ENCODE results near the gene PSKH1. TPM values are rescaled to one million over a fixed set of nuclear protein-coding genes. Genes with fewer than 3 reads are reported as not detected.

PSKH1 gene
- total and polyA plus RNA-seq, 3 donors from 2014 or later, result 47.7 to 66.8 (median 50.5) TPM

DNA sequence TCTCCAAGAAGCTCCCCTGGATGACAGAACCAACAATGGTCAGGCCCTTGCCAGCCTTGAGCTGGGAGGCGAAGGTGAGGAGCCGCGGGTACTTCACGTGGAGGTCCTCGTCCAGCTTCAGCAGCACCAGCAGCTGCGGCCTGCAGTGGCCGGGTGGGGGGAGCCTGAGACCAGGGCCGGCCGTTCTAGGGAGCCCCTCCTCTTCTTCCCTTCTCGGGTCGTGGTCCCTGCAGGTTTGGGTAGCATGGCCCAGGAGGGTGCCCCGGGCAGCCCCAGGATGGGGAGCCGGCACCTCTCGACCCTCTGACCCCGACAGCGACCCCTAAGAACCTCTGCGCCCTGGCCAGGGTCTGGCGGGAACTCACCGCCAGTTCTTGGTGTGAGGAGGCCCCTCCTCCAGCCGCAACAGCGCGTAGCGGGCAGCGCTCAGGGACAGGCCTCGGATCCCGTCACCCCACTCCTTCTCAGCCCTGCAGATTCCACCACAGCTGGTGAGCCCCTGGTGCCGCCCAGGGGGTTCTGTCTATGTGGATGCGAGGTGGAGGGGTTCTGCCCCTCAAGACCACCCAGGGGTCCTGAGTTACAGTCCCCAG is 54.0 kb downstream of the PSKH1 start:
- H3K27ac ChIP-seq, result no peak overlapping the region
- no peaks in the 10 kb centered on the region for H3K27me3 ChIP-seq
- H3K4me3 ChIP-seq, result no peak overlapping the region
- DNase-seq, result no peak
- intact Hi-C loops (cut with DNase I; ENCODE audit: low total_unique reads), result no loop called here
- no peaks in the 10 kb centered on the region for H3K36me3 ChIP-seq (ENCODE audit: low read depth, missing control alignments)
- WGBS, 2 donors, result 82 to 93% methylated on average over 11 to 28 of the region's 28 CpGs
- no peak for TF ChIP-seq POLR2A (IDR thresholded peaks at IDR 0.05)
- TF ChIP-seq, protein P1, sequence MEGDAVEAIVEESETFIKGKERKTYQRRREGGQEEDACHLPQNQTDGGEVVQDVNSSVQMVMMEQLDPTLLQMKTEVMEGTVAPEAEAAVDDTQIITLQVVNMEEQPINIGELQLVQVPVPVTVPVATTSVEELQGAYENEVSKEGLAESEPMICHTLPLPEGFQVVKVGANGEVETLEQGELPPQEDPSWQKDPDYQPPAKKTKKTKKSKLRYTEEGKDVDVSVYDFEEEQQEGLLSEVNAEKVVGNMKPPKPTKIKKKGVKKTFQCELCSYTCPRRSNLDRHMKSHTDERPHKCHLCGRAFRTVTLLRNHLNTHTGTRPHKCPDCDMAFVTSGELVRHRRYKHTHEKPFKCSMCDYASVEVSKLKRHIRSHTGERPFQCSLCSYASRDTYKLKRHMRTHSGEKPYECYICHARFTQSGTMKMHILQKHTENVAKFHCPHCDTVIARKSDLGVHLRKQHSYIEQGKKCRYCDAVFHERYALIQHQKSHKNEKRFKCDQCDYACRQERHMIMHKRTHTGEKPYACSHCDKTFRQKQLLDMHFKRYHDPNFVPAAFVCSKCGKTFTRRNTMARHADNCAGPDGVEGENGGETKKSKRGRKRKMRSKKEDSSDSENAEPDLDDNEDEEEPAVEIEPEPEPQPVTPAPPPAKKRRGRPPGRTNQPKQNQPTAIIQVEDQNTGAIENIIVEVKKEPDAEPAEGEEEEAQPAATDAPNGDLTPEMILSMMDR (IDR thresholded peaks at IDR 0.05), result no peak
- H3K4me1 ChIP-seq, result peaks cover 24% of the 10 kb centered on the region
- no peaks in the 10 kb centered on the region for H3K9me3 ChIP-seq

- H3K9me3 ChIP-seq, result no peaks in the 10 kb centered on the region
- H3K27me3 ChIP-seq, result no peaks in the 10 kb centered on the region
- H3K4me3 ChIP-seq, result no peak overlapping the region
- DNase-seq, result no peak
- H3K36me3 ChIP-seq (ENCODE audit: low read depth, missing control alignments), result no peaks in the 10 kb centered on the region
- 95 to 98% methylated on average over 14 to 15 of the region's 15 CpGs for WGBS, 2 donors
- H3K4me1 ChIP-seq, result peaks cover 24% of the 10 kb centered on the region
- intact Hi-C loops (cut with DNase I; ENCODE audit: low total_unique reads), result no loop called here
- H3K27ac ChIP-seq, result no peak overlapping the region
- no peak for TF ChIP-seq POLR2A (IDR thresholded peaks at IDR 0.05)
- TF ChIP-seq, protein P1 (IDR thresholded peaks at IDR 0.05), result no peak
Observed at GRCh38 chr16:67948015-67948414, 55.0 kb downstream of the PSKH1 start.

DNA sequence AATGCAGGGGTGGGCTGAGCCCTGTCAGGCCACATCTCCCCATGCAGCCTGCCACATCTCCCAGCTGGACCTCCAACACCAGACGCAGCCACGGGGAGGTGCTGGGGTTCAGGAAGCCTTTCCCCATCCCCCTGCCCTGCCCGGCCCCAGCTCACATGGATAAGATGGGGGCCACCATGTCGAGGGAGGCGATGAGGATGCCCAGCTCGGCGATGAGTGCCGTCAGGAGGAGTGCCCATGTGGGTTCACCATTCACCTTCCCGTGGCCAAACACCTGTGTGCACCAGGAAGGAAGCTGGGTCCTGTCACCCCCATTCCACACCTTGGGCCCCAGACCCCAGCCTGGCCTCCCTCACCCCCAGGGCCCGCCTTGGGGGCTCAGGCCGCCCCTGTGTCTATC is 56.6 kb downstream of the PSKH1 start:
- Histone ChIP-seq H3K4me3 (no peak overlapping the region), H3K36me3 (ENCODE audit: low read depth, missing control alignments) (no peaks in the 10 kb centered on the region), H3K9me3 (no peaks in the 10 kb centered on the region), H3K27ac (no peak overlapping the region), H3K27me3 (no peaks in the 10 kb centered on the region), H3K4me1 (peaks cover 10% of the 10 kb centered on the region)
- TF ChIP-seq POLR2A (IDR thresholded peaks at IDR 0.05), result no peak
- TF ChIP-seq, protein P1 (IDR thresholded peaks at IDR 0.05), result no peak
- WGBS, 2 donors, result 96 to 98% methylated on average over 11 of the region's 11 CpGs
- intact Hi-C loops (cut with DNase I; ENCODE audit: low total_unique reads), result no loop called here
- DNase-seq, result no peak

DNA sequence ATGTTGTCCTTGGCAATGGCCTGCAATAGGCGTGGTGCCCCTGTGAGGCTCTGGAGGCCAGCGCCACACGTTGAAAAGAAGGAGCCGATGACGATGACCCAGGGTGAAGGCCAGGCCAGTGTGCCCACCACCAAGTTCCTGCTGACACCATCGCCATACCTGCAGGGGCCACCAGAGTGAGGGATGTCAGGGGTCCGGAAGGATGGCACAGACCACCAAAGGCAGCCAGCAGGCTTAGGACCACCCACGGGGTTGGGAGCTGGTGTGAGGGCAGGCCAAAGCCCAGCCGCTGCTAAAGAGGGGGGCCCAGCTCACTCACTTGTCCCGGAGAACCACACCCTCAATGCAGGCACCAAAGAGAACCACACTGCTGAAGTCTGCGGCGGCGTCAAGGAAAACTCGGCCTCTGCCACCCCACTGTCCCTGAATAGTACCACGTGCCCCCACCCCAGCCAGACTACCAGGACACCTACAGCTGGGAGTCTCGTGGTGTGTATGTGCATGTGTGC is 57.3 kb downstream of the PSKH1 start:
- peaks cover 9% of the 10 kb centered on the region for H3K4me1 ChIP-seq
- no peak for DNase-seq
- no peaks in the 10 kb centered on the region for H3K36me3 ChIP-seq (ENCODE audit: low read depth, missing control alignments)
- no peaks in the 10 kb centered on the region for H3K27me3 ChIP-seq
- WGBS, 2 donors, result 86% methylated on average over 16 of the region's 16 CpGs; no CpG with 5 or more reads in 1 of the 2 donors
- TF ChIP-seq, protein P1 (IDR thresholded peaks at IDR 0.05), result no peak
- no peak for TF ChIP-seq POLR2A (IDR thresholded peaks at IDR 0.05)
- H3K9me3 ChIP-seq, result no peaks in the 10 kb centered on the region
- intact Hi-C loops (cut with DNase I; ENCODE audit: low total_unique reads), result no loop called here
- no peak overlapping the region for H3K4me3 ChIP-seq
- no peak overlapping the region for H3K27ac ChIP-seq

- H3K36me3 ChIP-seq (ENCODE audit: low read depth, missing control alignments), result no peaks in the 10 kb centered on the region
- peaks cover 9% of the 10 kb centered on the region for H3K4me1 ChIP-seq
- 33 to 54% methylated on average over 7 to 8 of the region's 12 CpGs for WGBS, 2 donors
- no peak for TF ChIP-seq POLR2A (IDR thresholded peaks at IDR 0.05)
- TF ChIP-seq, protein P1 (IDR thresholded peaks at IDR 0.05), result no peak
- no peaks in the 10 kb centered on the region for H3K9me3 ChIP-seq
- H3K4me3 ChIP-seq, result no peak overlapping the region
- intact Hi-C loops (cut with DNase I; ENCODE audit: low total_unique reads), result no loop called here
- DNase-seq, result peak; percentile 70
- no peaks in the 10 kb centered on the region for H3K27me3 ChIP-seq
- H3K27ac ChIP-seq, result no peak overlapping the region
Observed at GRCh38 chr16:67951485-67951884, 58.4 kb downstream of the PSKH1 start.

Data from testis (tissue), 3 donors.